ENCODE measurements around the gene LCNL1.
A peak's percentile ranks its signal among the peaks of the same experiment; 100 is the strongest.

Gene LCNL1

DNA sequence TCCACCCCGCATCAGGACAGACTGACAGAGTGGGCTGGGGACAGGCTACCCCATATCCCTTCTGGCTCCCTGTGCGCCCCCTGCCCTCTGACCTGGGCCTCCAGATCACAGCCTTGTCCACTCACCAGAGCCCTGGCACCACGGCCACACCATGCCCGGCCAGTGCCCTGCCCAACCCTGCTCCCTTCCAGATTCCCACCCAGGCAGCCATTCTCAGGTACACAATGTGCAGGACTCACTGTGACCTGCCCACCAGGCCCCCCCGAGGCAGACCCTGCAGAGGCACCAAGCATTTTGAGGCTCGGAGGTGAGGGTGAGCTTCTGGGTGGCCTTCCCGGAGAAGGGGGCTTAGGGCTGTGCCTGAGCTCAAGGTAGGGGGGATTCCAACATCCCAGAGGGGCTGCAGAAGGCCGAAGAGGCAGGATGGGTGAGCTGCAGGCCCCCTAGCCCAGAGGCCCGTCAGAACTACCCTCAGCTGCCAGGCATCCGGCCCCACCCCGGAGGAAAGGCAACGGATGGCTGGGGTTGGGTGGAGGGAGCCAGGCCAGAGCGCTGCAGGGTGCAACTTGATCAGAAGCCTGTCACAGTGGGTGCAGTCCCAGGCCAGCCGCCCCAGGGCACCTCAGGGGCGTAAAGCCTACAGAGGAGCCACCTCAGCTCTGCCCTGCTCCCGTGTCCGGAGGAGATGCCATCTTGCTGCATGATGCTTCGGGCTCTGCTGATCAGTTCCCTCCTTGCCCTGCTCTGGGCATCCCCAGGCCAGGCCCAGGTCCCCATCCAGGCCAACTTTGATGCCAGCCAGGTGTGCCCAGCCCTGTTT is at the start of gene LCNL1:
Gene LCNL1 (plus strand): TSS at position 762 of the 820 bp plus-strand sequence. CDS start 594 bp downstream, outside the sequence.
- DNase-seq (ENCODE audit: low spot score): no peak

DNA sequence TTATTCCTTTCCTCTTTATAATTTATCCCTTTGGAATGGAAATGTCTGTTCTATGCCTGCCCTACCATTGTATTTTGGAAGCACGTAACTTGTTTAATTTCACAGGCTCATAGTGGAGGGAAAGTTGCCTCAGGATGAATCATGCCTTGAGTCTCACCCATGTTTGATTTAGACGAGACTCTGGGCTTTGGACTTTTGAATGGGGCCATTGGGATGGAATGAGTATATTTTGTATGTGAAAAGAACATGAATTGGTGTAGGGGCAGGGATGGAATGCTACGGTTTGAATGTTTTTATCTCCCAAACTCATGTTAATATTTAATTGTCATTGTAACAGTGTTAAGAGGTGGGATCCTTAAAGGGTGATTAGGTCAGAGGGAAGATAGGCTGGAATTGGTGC is 48.5 kb upstream of the LCNL1 start:
- no peak for DNase-seq (ENCODE audit: low spot score)

DNA sequence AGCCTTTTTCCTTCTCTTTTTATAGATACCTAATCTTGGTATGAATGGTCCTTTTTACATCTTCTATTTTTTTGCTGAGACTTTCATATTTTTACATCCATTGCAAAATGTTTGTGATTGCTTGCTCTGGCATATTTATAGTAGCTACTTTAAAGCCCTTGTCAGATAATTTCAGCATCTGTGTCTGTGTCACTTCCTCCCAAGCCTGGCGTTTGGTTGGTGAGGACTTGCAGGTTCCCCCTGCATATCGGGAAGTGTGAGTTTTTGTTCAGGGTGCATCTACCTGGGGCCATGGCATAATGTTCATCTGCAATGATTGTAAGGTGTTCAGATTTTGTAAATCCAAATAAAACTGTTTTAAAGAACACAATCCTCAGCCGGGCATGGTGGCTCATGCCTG is 47.1 kb upstream of the LCNL1 start:
- DNase-seq (ENCODE audit: low spot score): no peak

DNA sequence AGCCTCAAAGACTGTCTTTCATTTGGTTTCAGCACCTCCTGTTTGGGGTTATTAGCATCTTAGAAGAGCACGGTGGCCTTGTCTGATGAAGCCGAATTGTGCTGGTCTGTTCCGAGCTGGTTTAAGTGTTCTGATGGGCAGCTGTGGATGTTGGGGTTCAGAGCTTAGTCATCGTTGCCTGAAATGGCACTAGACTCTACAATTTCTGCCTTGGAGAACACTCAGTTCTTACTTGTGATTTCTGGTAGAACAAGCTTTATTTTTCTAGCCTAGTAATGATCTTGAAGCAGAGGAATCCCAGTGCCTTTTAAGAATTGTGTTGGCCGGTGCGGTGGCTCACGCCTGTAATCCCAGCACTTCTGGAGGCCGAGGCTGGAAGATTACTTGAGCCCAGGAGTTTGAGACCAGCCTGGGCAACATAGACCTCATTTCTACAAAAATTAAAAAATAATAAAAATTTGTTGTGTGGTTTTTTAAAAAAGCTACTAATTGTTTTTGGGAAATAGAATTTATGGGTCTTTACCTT is 46.1 kb upstream of the LCNL1 start:
- no peak for DNase-seq (ENCODE audit: low spot score)

DNA sequence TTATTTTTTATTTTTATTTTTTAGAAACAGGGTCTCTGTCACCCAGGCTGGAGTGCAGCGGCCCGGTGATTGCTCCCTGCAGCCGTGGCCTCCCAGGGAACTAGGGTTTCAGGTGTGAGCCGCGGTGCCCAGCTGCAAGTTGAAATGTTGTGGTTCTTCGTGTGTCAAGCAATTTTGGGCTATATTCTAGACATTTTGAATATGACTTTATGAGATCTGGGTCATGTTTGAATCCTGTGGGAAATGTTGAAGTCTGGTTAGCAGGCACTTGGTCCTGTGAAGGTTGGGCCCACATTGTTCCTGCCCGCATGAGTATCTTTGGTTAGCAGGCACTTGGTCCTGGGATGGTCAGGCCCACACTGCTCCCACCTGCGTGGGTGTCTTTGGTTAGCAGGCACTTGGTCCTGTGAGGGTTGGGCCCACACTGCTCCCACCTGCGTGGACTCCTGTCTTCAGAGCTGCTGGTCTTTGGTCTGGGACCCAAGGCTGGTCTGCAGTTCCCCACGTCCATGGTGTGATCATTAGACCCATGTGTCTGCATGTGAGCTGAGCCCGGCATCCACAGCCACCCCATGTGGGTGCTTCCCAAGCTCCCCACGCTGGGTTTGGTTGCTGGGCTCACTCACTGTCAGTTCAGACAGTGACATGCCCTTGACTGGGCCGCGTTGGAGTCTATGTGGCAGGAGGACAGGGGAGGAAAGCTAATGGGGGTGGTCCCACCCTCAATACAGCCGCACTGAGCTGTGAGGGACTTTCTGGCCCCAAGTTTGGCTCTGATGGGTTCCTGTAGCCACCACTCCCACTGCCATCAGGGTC is 45.4 kb upstream of the LCNL1 start:
- no peak for DNase-seq (ENCODE audit: low spot score)

DNA sequence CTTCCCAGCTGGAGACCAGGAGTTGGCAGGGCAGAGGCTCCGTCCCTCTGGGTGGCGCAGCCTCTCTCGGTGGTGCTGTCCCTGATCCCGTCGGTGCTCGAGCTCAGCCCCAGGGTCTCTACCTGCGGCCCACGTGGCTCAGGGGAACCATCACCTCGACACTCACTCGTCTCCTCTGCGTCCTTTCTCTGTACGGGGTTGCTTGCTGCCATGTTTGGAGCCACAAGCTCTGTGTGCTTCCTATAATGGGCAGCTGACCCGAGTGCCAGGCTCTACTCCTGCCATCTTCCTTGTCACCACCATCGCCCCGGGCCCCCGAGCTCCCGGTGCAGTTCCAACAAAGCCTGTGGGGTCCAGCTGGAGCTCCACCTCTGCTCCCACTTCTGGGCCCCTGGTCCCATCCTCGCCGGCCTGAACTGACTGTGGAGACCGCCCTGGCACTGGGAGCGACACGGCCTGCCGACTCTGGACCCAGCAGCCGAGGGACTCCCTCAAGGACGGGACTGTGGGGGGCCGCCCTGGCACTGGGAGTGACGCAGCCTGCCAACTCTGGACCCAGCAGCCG is 43.3 kb upstream of the LCNL1 start:
- DNase-seq (ENCODE audit: low spot score): no peak

DNA sequence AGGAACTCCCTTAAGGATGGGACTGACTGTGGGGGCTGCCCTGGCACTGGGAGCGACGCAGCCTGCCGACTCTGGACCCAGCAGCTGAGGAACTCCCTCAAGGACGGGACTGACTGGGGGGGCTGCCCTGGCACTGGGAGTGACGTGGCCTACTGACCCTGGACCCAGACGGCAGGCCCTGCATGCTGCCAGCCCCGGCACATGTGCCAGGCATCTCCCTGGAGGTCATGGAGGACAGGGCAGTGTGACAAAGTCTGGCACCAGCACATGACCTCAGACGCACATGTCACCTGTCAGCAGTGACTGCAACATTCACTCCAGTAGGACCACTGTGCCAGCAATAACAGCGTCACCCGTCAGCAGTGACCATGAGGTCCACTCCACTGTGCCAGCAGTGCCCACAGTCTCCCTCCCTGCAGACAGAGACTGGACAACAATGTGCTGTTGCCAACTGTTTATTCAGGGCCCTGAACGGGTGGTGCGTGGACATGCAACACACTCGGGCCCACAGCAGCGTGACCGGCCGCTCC is 42.7 kb upstream of the LCNL1 start:
- no peak for DNase-seq (ENCODE audit: low spot score)

DNA sequence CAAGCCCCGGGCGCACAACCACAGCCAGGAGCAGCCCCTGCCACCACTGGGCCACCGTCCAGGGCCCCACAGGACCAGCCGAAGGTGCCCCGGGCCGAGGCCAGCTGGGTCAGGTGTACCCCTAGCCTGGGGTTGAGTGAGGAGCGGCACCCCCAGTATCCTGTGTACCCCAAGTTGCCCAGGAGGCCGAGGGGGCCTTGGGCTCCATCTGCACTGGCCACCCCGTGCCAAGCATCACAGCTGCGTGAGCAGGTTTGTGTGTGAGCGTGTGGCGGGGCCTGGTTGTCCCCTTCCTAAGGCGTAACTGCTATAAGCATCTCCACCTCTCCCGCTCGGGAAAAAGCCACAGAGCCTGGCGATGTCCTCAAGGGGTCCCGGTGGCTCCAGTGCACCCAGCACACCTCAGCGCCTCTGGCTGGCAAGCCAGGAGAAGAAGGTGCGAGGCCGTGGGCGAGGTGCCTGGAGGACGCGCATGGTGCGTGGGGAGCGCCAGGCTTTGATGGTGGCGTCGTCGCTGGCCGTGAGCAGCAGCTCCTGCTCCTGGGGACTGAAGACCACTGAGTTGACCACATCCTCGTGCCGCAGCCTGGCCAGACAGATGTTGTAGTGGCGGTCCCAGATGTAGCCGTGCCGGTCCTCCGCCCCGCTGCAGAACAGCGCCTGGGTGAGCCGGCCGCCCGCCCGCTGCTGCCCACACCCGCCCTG is 42.1 kb upstream of the LCNL1 start:
- DNase-seq (ENCODE audit: low spot score): no peak

DNA sequence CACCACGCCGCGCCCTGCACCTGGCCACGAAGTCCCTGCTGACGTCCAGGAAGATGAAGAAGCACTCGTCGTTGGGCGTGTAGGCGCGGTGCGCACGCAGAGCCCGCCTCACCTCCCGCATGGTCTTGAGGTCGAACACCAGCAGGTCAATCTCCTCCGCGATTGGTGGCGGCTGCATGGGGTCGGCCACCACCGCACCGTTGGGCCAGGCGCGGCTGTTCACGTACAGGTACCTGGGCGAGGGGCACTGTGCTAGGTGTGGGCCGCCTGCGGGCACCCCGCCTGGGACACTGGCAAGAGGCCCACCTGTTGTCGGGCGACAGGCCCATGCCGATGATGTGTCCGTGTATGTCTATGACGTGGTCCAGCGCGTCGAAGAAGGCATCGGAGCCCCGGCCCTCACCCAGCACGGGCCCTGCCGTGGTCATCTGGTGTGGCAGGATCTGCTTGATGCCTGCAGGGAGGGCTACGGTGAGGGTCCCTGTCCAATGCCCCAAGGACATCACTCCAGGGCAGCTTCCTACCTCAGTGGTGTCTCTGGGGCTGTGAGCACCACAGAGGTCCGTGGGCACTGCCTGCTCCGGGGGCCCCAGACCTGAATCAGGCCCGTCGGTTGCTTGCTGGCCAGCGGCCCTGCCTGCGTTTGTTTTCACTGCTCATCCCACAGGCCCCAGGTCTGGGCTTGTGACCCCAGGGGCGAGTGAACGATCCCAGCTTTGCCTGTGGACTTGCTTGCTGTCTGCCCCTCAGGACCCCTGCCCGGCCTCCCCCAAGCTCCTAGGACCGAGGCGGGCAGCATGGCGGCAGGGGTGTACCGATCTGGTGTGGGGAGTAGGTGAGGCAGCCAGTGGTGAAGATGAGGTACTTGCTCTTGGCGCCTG is 41.3 kb upstream of the LCNL1 start:
- no peak for DNase-seq (ENCODE audit: low spot score)

DNA sequence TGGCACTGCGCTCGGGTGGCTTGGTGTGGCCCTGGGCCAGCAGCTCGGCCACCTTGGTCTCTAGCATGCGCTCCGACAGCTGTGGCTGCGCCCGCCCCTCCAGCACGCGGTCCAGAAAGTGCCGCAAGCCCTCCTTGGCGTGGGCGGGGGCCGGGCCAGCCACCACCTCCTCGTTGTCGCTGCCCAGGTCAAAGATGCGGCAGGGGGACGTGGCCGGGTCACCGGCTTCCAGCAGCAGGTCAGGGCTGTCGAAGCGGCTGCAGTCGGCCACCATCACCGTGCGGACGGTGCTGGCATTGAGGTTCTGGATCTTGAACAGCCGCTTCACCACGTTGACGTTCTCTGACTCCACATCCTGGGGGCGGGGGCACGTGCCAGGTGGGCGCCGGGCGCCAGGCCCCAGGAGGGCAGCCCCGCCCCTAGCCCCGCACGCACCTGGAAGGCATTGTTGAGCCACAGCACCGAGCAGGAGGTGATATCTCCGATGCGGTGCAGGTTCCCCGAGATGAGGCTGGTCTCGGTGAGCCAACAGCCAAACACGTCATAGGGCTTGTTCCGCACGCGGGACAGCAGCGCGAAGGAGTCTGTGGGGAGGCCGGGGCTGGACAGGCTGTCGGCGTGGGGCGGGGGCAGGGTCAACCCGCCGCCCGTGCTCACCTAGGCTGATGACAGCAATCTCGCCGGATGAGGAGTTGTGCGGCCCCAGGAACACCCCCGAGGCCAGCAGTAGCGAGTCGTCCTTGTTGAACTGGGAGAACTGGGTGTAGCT is 40.5 kb upstream of the LCNL1 start:
- DNase-seq (ENCODE audit: low spot score): no peak

DNA sequence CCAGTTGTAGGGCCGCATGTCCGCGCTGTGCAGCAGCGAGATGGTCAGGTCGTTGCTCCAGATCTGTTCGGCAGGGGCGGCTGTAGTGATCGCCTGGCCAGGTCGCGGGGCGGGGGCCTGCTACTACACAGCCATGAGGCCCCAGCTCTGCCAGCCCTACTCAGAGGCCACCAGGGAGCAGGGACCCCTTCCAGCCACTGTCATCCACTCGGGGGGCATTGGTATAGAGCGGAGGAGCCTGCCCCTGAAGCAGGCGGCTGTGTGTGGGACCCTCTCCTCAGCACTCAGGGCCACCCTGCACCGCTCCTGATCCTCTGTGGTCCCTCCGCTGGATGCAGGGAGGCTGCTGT is 39.9 kb upstream of the LCNL1 start:
- no peak for DNase-seq (ENCODE audit: low spot score)

DNA sequence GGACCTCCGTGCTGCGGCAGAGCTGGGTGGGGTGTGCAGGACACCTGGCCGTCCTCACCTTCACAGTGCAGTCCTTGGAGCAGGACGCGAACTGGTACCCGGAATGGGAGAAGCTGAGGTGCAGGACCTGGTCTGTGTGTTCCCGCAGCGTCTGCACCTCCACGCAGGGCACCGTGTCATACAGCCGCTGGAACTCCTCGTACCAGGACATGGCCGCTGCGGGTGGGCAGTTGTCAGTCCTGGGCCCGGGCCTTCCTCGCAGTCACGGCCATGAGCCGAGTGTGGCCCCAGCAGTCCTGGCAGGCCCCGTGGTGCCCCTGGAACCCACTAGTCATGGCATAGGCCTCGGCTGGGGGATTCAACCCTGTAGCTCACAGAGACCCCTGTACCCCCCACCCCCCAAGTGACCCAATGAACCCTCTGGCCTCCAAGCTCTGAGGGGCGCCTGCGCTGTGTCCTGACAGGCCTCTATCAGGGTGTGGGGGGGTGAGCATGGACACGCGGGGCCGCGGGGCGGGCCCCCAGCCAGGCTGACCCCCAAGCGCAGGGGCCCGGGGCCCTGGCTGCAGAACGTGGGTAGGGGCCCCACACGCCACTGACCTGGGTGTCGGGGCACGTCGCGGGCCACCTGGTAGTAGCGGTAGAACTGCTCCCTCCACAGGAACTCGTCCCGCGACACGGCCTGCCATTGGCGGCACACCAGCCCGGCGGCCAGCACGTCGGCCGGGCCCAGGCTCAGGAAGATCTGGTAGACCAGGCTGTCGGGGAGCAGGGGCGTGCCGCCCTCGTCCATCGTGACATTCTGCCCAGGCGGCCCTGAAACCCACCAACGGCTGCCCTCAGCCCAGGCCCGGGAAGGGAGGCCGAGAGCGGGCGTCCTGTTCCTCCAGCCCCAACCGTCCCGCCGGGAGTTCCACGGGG is 39.2 kb upstream of the LCNL1 start:
- peak; percentile 78 for DNase-seq (ENCODE audit: low spot score)

DNA sequence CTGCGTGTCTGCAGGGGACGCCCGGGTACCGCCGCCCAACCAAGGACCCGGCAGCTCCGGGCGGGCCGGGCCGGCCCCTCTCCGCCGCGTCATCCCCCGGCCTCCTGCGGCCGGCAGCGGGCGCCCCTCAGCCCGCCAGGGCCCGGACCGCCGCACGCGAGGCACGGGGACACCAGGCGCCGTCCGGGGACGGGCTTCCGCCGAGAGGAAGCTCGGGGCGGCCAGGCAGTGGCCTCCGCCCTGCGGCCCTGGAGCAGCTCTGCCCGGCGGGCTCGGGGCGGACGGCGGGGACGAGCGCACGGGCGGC is 38.6 kb upstream of the LCNL1 start:
- peak; percentile 92 for DNase-seq (ENCODE audit: low spot score)

DNA sequence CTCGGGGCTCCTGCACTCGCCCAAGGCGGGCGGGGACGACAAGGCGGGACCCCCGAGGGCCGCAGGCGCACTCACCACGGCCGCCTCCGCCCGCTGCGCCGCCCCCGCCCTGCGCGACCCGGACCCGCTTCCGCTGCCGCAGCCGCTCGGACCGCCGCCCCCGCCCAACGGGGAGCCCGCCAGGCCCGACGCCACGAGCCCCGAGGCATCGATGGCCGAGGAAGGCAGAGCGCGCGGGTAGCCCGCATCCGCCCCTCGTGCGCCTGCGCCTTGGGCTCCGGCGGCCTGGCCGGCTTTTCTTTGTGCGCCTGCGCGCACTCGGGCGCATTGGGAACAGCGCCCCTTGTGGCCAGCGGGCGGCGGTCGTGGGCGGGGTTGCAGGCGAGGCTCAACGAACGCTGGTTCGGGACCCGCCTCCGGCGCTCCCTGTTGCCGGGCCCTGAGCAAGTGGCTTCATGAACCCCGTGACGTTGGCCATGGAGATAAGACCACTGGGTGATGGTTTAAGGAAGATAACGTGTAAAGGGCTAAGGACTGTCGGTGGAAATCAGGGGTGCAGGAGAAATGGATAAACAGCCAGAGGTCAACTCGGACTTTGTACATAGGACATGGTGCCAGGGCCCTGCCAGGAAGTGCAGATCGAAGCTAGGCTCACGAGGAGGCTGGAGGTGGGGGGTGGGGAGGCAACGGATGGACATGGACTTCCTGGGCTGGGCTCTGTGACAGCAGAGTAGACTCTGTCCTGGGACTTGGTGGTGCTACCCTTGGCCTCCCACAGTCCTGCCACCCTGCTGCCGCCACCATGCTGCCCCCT is 38.1 kb upstream of the LCNL1 start, which contains the start of the genes C8G and FBXW5:
Gene C8G (plus strand): TSS at position 725 of the 814 bp plus-strand sequence. CDS start 78 bp downstream, at position 803.
Gene FBXW5 (minus strand): TSS at position 220 of the 814 bp plus-strand sequence. CDS start 655 bp downstream, outside the sequence.
- peak; percentile 100 for DNase-seq (ENCODE audit: low spot score)

DNA sequence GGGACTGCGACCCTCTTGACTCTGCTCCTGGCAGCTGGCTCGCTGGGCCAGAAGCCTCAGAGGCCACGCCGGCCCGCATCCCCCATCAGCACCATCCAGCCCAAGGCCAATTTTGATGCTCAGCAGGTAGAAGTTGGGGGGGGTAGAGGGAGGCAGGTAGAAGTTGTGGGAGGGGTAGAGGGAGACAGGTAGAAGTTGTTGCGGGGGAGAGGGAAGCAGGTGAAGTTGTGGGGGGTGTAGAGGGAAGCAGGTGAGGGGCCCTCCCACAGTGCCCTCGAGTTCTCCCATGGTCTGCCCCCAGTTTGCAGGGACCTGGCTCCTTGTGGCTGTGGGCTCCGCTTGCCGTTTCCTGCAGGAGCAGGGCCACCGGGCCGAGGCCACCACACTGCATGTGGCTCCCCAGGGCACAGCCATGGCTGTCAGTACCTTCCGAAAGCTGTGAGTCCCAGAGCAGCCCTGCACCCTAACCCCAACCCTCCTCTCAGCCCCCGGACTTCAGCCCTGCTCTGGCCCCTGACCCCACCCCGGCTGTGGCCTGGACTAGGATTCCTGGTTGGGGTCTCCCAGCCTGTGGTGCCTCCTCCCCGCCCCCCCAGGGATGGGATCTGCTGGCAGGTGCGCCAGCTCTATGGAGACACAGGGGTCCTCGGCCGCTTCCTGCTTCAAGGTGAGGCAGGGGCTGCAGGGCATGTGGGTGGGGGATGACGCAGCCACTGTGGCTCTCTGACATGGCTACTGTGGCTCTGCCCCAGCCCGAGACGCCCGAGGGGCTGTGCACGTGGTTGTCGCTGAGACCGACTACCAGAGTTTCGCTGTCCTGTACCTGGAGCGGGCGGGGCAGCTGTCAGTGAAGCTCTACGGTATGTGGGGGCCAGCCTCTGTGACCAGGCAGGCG is 37.2 kb upstream of the LCNL1 start:
- DNase-seq (ENCODE audit: low spot score): no peak

DNA sequence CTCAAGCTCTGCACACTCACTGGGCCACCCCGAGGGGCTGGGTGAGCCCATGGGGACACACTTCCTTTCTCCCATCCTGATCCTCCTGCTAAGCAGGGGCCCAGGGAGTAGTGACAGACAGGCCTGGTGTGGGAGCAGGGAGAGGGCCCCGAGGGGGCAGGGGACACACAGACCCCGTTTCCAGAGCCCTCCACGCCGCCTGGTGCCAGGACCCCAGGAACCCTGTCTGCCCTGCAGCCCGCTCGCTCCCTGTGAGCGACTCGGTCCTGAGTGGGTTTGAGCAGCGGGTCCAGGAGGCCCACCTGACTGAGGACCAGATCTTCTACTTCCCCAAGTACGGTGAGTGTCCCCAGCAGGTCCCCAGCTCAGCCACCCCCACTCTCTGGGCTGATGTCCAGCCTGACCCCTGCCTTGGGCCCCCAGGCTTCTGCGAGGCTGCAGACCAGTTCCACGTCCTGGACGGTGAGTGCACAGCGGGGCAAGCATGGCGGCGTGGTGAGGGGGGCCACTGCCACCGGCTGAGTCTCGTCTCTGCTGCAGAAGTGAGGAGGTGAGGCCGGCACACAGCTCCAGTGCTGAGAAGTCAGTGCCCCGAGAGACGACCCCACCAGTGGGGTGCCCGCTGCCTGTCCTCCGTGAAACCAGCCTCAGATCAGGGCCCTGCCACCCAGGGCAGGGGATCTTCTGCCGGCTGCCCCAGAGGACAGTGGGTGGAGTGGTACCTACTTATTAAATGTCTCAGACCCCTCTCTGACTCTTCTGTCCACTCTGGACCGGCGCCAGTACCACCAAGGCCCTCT is 36.4 kb upstream of the LCNL1 start:
- no peak for DNase-seq (ENCODE audit: low spot score)
